H1 (cell line): ENCODE results near the gene SMIM38. TPM values are rescaled to one million over a fixed set of nuclear protein-coding genes. Genes with fewer than 3 reads are reported as not detected.
A peak's percentile ranks its signal among the peaks of the same experiment; 100 is the strongest.

Experiments used
- CTCF ChIA-PET: fragments of 300-600 bp; sonication (Branson Sonifier 250); formaldehyde crosslinking; loops from one replicate; lab custom pipeline; 2021; ENCODE audit not compliant: partially characterized antibody; lab: Charles Lee
- POLR2A ChIA-PET: fragments of 300-600 bp; sonication (Branson Sonifier 250); formaldehyde crosslinking; loops from one replicate; lab custom pipeline; 2021; ENCODE audit warnings: inconsistent platforms; ENCODE audit not compliant: partially characterized antibody; lab: Charles Lee
- DNase-seq, 2 experiments: peaks; one replicate each; pipeline versions ENCODE4 v3.0.0 to v3.0.0-alpha.2; 2010 to 2022; ENCODE audit warnings: low spot score in 2 of 2, low read depth in 1 of 2, mixed read lengths in 1 of 2
- FAIRE-seq: peaks from 2 replicates; lab custom pipeline; 2011; peaks lifted over from hg19 to GRCh38; lab: Jason Lieb, UNC
- H2AFZ ChIP-seq: 2 replicates; pipeline ENCODE4 v1.8.1; 2012; ENCODE audit warnings: low read length, inconsistent platforms
- H2AK5ac ChIP-seq: 2 replicates; pipeline ENCODE4 v1.6.1; 2013; ENCODE audit warnings: low read depth, low read length
- H2BK120ac ChIP-seq: replicated peaks from 2 replicates; pipeline ENCODE3; 2013; ENCODE audit warnings: low read depth, low read length, inconsistent platforms
- H2BK12ac ChIP-seq: 2 replicates; pipeline ENCODE4 v1.6.1; 2013; ENCODE audit warnings: low read depth, low read length
- H2BK15ac ChIP-seq: 2 replicates; pipeline ENCODE4 v1.6.1; 2013; ENCODE audit warnings: low read length
- H2BK20ac ChIP-seq: 2 replicates; pipeline ENCODE4 v1.6.1; 2013; ENCODE audit warnings: low read length
- H2BK5ac ChIP-seq: 2 replicates; pipeline ENCODE4 v1.6.1; 2013; ENCODE audit warnings: low read depth, low read length
- H3K14ac ChIP-seq: 2 replicates; pipeline ENCODE4 v1.6.1; 2013; ENCODE audit warnings: inconsistent platforms; ENCODE audit not compliant: insufficient read length
- H3K18ac ChIP-seq: 2 replicates; pipeline ENCODE4 v1.6.1; 2013; ENCODE audit warnings: low read length; ENCODE audit errors: extremely low read depth
- H3K23ac ChIP-seq: 2 replicates; pipeline ENCODE4 v1.6.1; 2013; ENCODE audit warnings: inconsistent platforms; ENCODE audit not compliant: insufficient read length
- H3K23me2 ChIP-seq: 2 replicates; pipeline ENCODE4 v1.6.1; 2013; ENCODE audit warnings: low read depth, low read length
- H3K27ac ChIP-seq: 2 replicates; pipeline ENCODE4 v1.6.1; 2011; ENCODE audit warnings: low read depth, low read length, inconsistent platforms
- H3K27me3 ChIP-seq, 4 experiments: replicated peaks in 1 of 4; 1 replicate in 1 of 4; 2 replicates in 3 of 4; pipeline versions ENCODE4 v1.6.1 to v1.8.1; 2011 to 2013; ENCODE audit warnings: low read length in 3 of 4, mild to moderate bottlenecking in 3 of 4, inconsistent platforms in 2 of 4, mixed read lengths in 2 of 4, moderate library complexity in 1 of 4; ENCODE audit not compliant: control insufficient read depth in 3 of 4, insufficient read depth in 3 of 4; ENCODE audit errors: extremely low read depth in 1 of 4
- H3K36me3 ChIP-seq, 4 experiments: 2 replicates each; pipeline versions ENCODE4 v1.6.1 to v1.8.1; 2011 to 2013; ENCODE audit warnings: mild to moderate bottlenecking in 4 of 4, low read length in 3 of 4, moderate library complexity in 2 of 4, control low read depth in 1 of 4, inconsistent platforms in 1 of 4; ENCODE audit not compliant: insufficient read depth in 4 of 4, control insufficient read depth in 2 of 4
- H3K4ac ChIP-seq: replicated peaks from 2 replicates; pipeline ENCODE3; 2013; ENCODE audit warnings: low read length, low read depth, mixed read lengths, inconsistent platforms; ENCODE audit not compliant: insufficient read length
- H3K4me1 ChIP-seq, 4 experiments: replicated peaks in 1 of 4; 1 replicate in 1 of 4; 2 replicates in 3 of 4; pipeline versions ENCODE4 v1.6.1 to v1.8.1; 2011 to 2013; ENCODE audit warnings: low read length in 3 of 4, inconsistent platforms in 2 of 4, mixed read lengths in 1 of 4; ENCODE audit not compliant: insufficient read depth in 4 of 4, control insufficient read depth in 3 of 4
- H3K4me2 ChIP-seq, 2 experiments: 2 replicates each; pipeline versions ENCODE4 v1.6.1 to v1.8.1; 2011 to 2013; ENCODE audit warnings: low read depth in 2 of 2, low read length in 2 of 2, control low read depth in 1 of 2, inconsistent platforms in 1 of 2, mild to moderate bottlenecking in 1 of 2; ENCODE audit not compliant: insufficient read depth in 1 of 2
- H3K4me3 ChIP-seq, 4 experiments: fragments of 200-600, 300-600 bp in 1 of 4; sonication (generic), shearing (Covaris generic), sonication (Bioruptor Twin) in 1 of 4; 2 replicates each; pipeline versions ENCODE4 v1.5.1 to v1.8.1; 2011 to 2016; ENCODE audit warnings: low read length in 4 of 4, low read depth in 3 of 4, control low read depth in 2 of 4, inconsistent platforms in 2 of 4, mild to moderate bottlenecking in 2 of 4, mixed read lengths in 1 of 4, moderate library complexity in 1 of 4; ENCODE audit not compliant: insufficient read depth in 2 of 4; ENCODE audit errors: extremely low read depth in 1 of 4
- H3K56ac ChIP-seq: replicated peaks from 2 replicates; pipeline ENCODE3; 2013; ENCODE audit warnings: low read depth, mild to moderate bottlenecking, mixed read lengths, low read length, inconsistent platforms; ENCODE audit not compliant: insufficient read length
- H3K79me1 ChIP-seq: 2 replicates; pipeline ENCODE4 v1.6.1; 2013; ENCODE audit warnings: low read depth, low read length, control low read depth
- H3K79me2 ChIP-seq, 2 experiments: 2 replicates each; pipeline versions ENCODE4 v1.6.1 to v1.8.1; 2012 to 2013; ENCODE audit warnings: low read length in 2 of 2, mild to moderate bottlenecking in 2 of 2, inconsistent platforms in 1 of 2; ENCODE audit not compliant: insufficient read depth in 2 of 2, control insufficient read depth in 1 of 2
- H3K9ac ChIP-seq, 4 experiments: replicated peaks in 1 of 4; 1 replicate in 1 of 4; 2 replicates in 3 of 4; pipeline versions ENCODE4 v1.6.1 to v1.8.1; 2011 to 2013; ENCODE audit warnings: low read depth in 3 of 4, low read length in 3 of 4, control low read depth in 2 of 4, mild to moderate bottlenecking in 2 of 4, moderate library complexity in 2 of 4, inconsistent platforms in 1 of 4; ENCODE audit errors: extremely low read depth in 1 of 4
- H3K9me3 ChIP-seq, 2 experiments: 2 replicates each; pipeline versions ENCODE4 v1.6.1 to v1.8.1; 2012 to 2013; ENCODE audit warnings: mild to moderate bottlenecking in 2 of 2, moderate library complexity in 2 of 2, control low read depth in 1 of 2, inconsistent platforms in 1 of 2, low read depth in 1 of 2, low read length in 1 of 2, mixed read lengths in 1 of 2; ENCODE audit not compliant: insufficient read depth in 2 of 2
- H4K20me1 ChIP-seq, 2 experiments: replicated peaks in 1 of 2; 2 replicates each; pipeline versions ENCODE3 to v1.8.1; 2011 to 2013; ENCODE audit warnings: inconsistent platforms in 2 of 2, low read length in 2 of 2, mild to moderate bottlenecking in 1 of 2; ENCODE audit not compliant: insufficient read depth in 2 of 2, control insufficient read depth in 1 of 2
- H4K5ac ChIP-seq: 2 replicates; pipeline ENCODE4 v1.6.1; 2013; ENCODE audit warnings: low read length, low read depth, mixed read lengths, inconsistent platforms; ENCODE audit not compliant: insufficient read length
- H4K8ac ChIP-seq: 2 replicates; pipeline ENCODE4 v1.8.0; 2013; ENCODE audit warnings: mild to moderate bottlenecking, moderate library complexity, low read length, inconsistent platforms; ENCODE audit not compliant: insufficient read depth; ENCODE audit errors: extremely low read depth
- H4K91ac ChIP-seq: replicated peaks from 2 replicates; pipeline ENCODE3; 2013; ENCODE audit warnings: low read length, mixed read lengths, inconsistent platforms; ENCODE audit not compliant: insufficient read length
- CBX8 ChIP-seq: fragments of 300-800, 300-1000 bp; sonication (generic); IDR thresholded peaks from 2 replicates; pipeline ENCODE4 v1.7.1; 2016; ENCODE audit warnings: low read depth, low read length, borderline replicate concordance
- KDM1A ChIP-seq: fragments of 200-600, 300-600 bp; sonication (generic); IDR thresholded peaks from 2 replicates; pipeline ENCODE4 v1.7.1; 2016; ENCODE audit warnings: mild to moderate bottlenecking, low read length, borderline replicate concordance
- WGBS, 2 experiments: shearing (Covaris generic) in 1 of 2; methylation state at CpG; one replicate each; pipeline versions ENCODE4 v1.1.6 to v1.1.7; 2013 to 2015; ENCODE audit warnings: low lambda C conversion rate in 2 of 2, mixed read lengths in 2 of 2, inconsistent platforms in 1 of 2, low coverage in 1 of 2, missing lambda C conversion rate in 1 of 2; ENCODE audit not compliant: insufficient replicate concordance in 2 of 2, insufficient coverage in 1 of 2, insufficient read length in 1 of 2; ENCODE audit errors: extremely low coverage in 1 of 2, missing lambda C conversion rate in 1 of 2; 5-methylcytosine and 5-hydroxymethylcytosine counted together
- polyA plus RNA-seq, 7 experiments: library from polyadenylated mRNA; depleted of rRNA in 3 of 7; stranded (reverse) in 5 of 7; unstranded in 2 of 7; fragments of >200 nt in 5 of 7; fragments of 200-250 nt in 2 of 7; gene quantifications; 1 replicate in 5 of 7; 2 replicates in 1 of 7; 4 replicates in 1 of 7; pipeline versions ENCODE4 v1.2.1 to v1.2.3, GENCODE V29; 2011 to 2013; ENCODE audit warnings: missing spikeins in 2 of 7, mixed read lengths in 2 of 7
- total RNA-seq: library from RNA; stranded (reverse); fragmentation: NEBNext Ultra II Directional; extraction: Animal tissue kit (Norgen Biotek cat#: 25700); gene quantifications from 2 replicates; pipeline ENCODE4 v1.2.1, GENCODE V29; 2021

Gene SMIM38
- total and polyA plus RNA-seq, 2 of the 8 experiments (the other 6 are each of a cell fraction or from before 2014, with no cell fraction given), result 0.17 to 0.20 TPM

DNA sequence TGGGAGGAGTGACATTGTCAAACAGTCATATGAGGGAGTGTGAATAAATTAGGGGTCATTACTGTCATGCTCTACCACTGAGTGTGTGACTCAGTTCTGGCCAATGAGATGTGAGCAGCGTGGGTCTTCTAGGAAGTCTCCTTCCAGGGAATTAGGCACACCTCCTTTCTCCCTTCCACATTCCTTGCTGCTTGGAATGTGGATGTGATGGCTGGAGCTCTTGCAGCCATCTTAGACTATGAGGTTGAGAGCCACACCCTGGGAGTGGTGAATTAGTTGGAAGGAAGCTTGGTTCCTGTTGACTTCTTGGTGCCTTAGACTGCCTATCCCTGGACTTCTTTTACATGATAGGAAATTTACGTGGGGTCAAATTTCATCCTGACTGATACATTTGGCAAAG, 36.5 kb upstream of the SMIM38 start:
- no peak for FAIRE-seq
- POLR2A ChIA-PET, result no interaction called here

More for the DNA sequence above, 36.5 kb upstream of the SMIM38 start:
- Histone ChIP-seq H3K27ac (no peak overlapping the region), H4K5ac (no peak overlapping the region), H3K79me2 (no peaks in the 10 kb centered on the region), H3K56ac (no peak overlapping the region), H3K4me1 (peaks cover 0 to 26% (median 18%) of the 10 kb centered on the region in 4 experiments; a peak in 6 of 7 replicates), H4K20me1 (no peaks in the 10 kb centered on the region), H3K79me1 (no peaks in the 10 kb centered on the region), H3K27me3 (peaks cover 0 to 4% (median under 1%) of the 10 kb centered on the region in 4 experiments; a peak in 3 of 7 replicates), H3K4ac (no peak overlapping the region), H3K4me2 (no peak overlapping the region), H2BK20ac (no peak overlapping the region), H3K18ac (no peak overlapping the region), H2BK12ac (no peak overlapping the region), H2BK120ac (no peak overlapping the region), H4K91ac (no peak overlapping the region), H3K9me3 (no peaks in the 10 kb centered on the region; a peak in 2 of 4 replicates), H2BK5ac (no peak overlapping the region), H2AFZ (no peak overlapping the region), H3K36me3 (no peaks in the 10 kb centered on the region), H3K9ac (no peak overlapping the region), H4K8ac (no peak overlapping the region), H2AK5ac (no peak overlapping the region), H2BK15ac (no peak overlapping the region), H3K23me2 (peaks cover 3% of the 10 kb centered on the region; the same call in 1 of the 2 replicates), H3K23ac (no peak overlapping the region), H3K4me3 (no peak overlapping the region), H3K14ac (no peak overlapping the region)
- DNase-seq, result no peak
- TF ChIP-seq CBX8, result no peak
- TF ChIP-seq KDM1A, result peak; percentile 93; the same call in 1 of the 2 replicates
- CTCF ChIA-PET, result interaction anchor here (0.9 to 1.6 kb wide), 3 partner anchors 16 to 174 kb away, joined by 3 to 5 read pairs (median 4); no protein-coding TSS in a partner anchor
- 93% methylated on average over 2 of the region's 2 CpGs; no CpG with 5 or more reads in 1 of the 2 experiments for WGBS, 2 experiments
